ENCODE results near the gene ARCN1. TPM values are rescaled to one million over a fixed set of nuclear protein-coding genes. Genes with fewer than 3 reads are reported as not detected.

The ARCN1 gene
- 141 and 179 TPM in 2 replicates for total RNA-seq

- peak; percentile 38 for DNase-seq (ENCODE audit: low read depth)
These were observed at the start of gene ARCN1 for GRCh38 chr11:118572061-118572980. ARCN1 (plus strand) TSS chr11:118572409; CDS start chr11:118572548, 139 bp downstream.

GRCh38 chr11:118522571-118523072 is 49.6 kb upstream of the ARCN1 start:
- peak; percentile 43 for DNase-seq (ENCODE audit: low read depth)

- no peak for DNase-seq (ENCODE audit: low read depth)
These were observed 47.9 kb upstream of the ARCN1 start for GRCh38 chr11:118524356-118524755.

GRCh38 chr11:118524757-118525470 is 47.3 kb upstream of the ARCN1 start:
- DNase-seq (ENCODE audit: low read depth) = no peak

GRCh38 chr11:118526688-118527087 is 45.5 kb upstream of the ARCN1 start:
- no peak for DNase-seq (ENCODE audit: low read depth)

GRCh38 chr11:118527109-118527508 is 45.1 kb upstream of the ARCN1 start, which contains the start of gene TTC36:
TTC36 (plus strand) TSS chr11:118527474; CDS start chr11:118527495, 21 bp downstream.
- DNase-seq (ENCODE audit: low read depth) = peak; percentile 30

GRCh38 chr11:118528511-118528910 is 43.7 kb upstream of the ARCN1 start:
- no peak for DNase-seq (ENCODE audit: low read depth)

- no peak for DNase-seq (ENCODE audit: low read depth)
These were observed 42.5 kb upstream of the ARCN1 start for GRCh38 chr11:118529584-118530175.

- DNase-seq (ENCODE audit: low read depth) = no peak
These were observed 42.0 kb upstream of the ARCN1 start for GRCh38 chr11:118530180-118530682.

- no peak for DNase-seq (ENCODE audit: low read depth)
These were observed 41.3 kb upstream of the ARCN1 start, which contains the start of gene TMEM25 for GRCh38 chr11:118530683-118531596. TMEM25 (plus strand) TSS chr11:118531192; CDS start chr11:118531802, 610 bp downstream.

- DNase-seq (ENCODE audit: low read depth) = no peak
These were observed 40.6 kb upstream of the ARCN1 start for GRCh38 chr11:118531597-118532084.

GRCh38 chr11:118532091-118532490 is 40.1 kb upstream of the ARCN1 start:
- DNase-seq (ENCODE audit: low read depth) = no peak

GRCh38 chr11:118532852-118533768 is 39.1 kb upstream of the ARCN1 start:
- DNase-seq (ENCODE audit: low read depth) = no peak

GRCh38 chr11:118533769-118534729 is 38.2 kb upstream of the ARCN1 start:
- no peak for DNase-seq (ENCODE audit: low read depth)

- no peak for DNase-seq (ENCODE audit: low read depth)
These were observed 36.9 kb upstream of the ARCN1 start for GRCh38 chr11:118535261-118535660.

- no peak for DNase-seq (ENCODE audit: low read depth)
These were observed 35.5 kb upstream of the ARCN1 start for GRCh38 chr11:118536726-118537125.

GRCh38 chr11:118537409-118537980 is 34.7 kb upstream of the ARCN1 start:
- no peak for DNase-seq (ENCODE audit: low read depth)
